ENCODE measurements around the gene EARS2.

DNA sequence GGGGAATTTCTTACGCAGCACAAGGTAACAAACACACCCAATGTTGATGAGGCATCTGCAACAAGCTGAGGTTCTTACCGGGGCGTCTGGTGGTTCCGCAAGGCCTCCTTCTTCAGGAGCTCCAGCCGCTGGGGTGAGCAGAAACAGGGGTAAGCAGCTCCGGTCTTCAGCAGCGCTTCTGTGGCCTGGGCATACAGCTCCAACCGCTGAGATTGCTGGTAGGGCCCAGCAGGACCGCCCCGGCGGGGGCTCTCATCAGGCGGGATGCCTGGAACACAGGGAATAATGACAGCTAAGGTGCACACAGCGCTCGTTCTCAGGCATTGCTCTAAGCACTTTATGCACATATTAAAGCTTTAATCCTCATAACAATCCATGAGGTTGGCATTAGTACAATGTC lies 12.7 kb downstream of the EARS2 start:
- TF ChIP-seq, protein P1, sequence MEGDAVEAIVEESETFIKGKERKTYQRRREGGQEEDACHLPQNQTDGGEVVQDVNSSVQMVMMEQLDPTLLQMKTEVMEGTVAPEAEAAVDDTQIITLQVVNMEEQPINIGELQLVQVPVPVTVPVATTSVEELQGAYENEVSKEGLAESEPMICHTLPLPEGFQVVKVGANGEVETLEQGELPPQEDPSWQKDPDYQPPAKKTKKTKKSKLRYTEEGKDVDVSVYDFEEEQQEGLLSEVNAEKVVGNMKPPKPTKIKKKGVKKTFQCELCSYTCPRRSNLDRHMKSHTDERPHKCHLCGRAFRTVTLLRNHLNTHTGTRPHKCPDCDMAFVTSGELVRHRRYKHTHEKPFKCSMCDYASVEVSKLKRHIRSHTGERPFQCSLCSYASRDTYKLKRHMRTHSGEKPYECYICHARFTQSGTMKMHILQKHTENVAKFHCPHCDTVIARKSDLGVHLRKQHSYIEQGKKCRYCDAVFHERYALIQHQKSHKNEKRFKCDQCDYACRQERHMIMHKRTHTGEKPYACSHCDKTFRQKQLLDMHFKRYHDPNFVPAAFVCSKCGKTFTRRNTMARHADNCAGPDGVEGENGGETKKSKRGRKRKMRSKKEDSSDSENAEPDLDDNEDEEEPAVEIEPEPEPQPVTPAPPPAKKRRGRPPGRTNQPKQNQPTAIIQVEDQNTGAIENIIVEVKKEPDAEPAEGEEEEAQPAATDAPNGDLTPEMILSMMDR (IDR thresholded peaks at IDR 0.05) = no peak
- no peak for TF ChIP-seq POLR2A (IDR thresholded peaks at IDR 0.05)
